Measurements from ENCODE around the gene PTPRCAP.

Gene PTPRCAP

GRCh38 chr11:67410984-67411784 is 26.3 kb downstream of the PTPRCAP start:
- Histone ChIP-seq H3K27ac (ENCODE audit: low read depth, low read length) (no peak overlapping the region), H3K9ac (ENCODE audit: low read depth, low read length) (no peak overlapping the region; the same call in 1 of the 2 replicates), H3K27me3 (ENCODE audit: insufficient read depth, low read length) (peaks cover 20% of the 10 kb centered on the region), H3K9me3 (ENCODE audit: insufficient read depth, low read depth, low read length) (no peaks in the 10 kb centered on the region), H3K36me3 (ENCODE audit: insufficient read depth, low read length) (no peaks in the 10 kb centered on the region), H3K4me3 (ENCODE audit: low read length) (no peak overlapping the region), H3K4me1 (ENCODE audit: insufficient read depth, low read length) (peaks cover 5% of the 10 kb centered on the region; the same call in 1 of the 2 replicates)
- WGBS = 82% methylated on average over 17 of the region's 17 CpGs

- Histone ChIP-seq H3K9ac (ENCODE audit: low read depth, low read length) (no peak overlapping the region; the same call in 1 of the 2 replicates), H3K27ac (ENCODE audit: low read depth, low read length) (no peak overlapping the region), H3K9me3 (ENCODE audit: insufficient read depth, low read depth, low read length) (no peaks in the 10 kb centered on the region), H3K36me3 (ENCODE audit: insufficient read depth, low read length) (no peaks in the 10 kb centered on the region), H3K4me3 (ENCODE audit: low read length) (no peak overlapping the region), H3K27me3 (ENCODE audit: insufficient read depth, low read length) (peaks cover 20% of the 10 kb centered on the region), H3K4me1 (ENCODE audit: insufficient read depth, low read length) (peaks cover 5% of the 10 kb centered on the region; the same call in 1 of the 2 replicates)
- WGBS = 87% methylated on average over 15 of the region's 15 CpGs
Measured at GRCh38 chr11:67410369-67410831, 27.1 kb downstream of the PTPRCAP start.

GRCh38 chr11:67409781-67410368 is 27.6 kb downstream of the PTPRCAP start:
- Histone ChIP-seq H3K36me3 (ENCODE audit: insufficient read depth, low read length) (no peaks in the 10 kb centered on the region), H3K4me1 (ENCODE audit: insufficient read depth, low read length) (peaks cover 5% of the 10 kb centered on the region; the same call in 1 of the 2 replicates), H3K9me3 (ENCODE audit: insufficient read depth, low read depth, low read length) (no peaks in the 10 kb centered on the region), H3K9ac (ENCODE audit: low read depth, low read length) (no peak overlapping the region), H3K4me3 (ENCODE audit: low read length) (no peak overlapping the region), H3K27me3 (ENCODE audit: insufficient read depth, low read length) (peaks cover 15% of the 10 kb centered on the region), H3K27ac (ENCODE audit: low read depth, low read length) (no peak overlapping the region)
- WGBS = 64% methylated on average over 13 of the region's 13 CpGs

GRCh38 chr11:67409261-67409666 is 28.2 kb downstream of the PTPRCAP start:
- Histone ChIP-seq H3K27me3 (ENCODE audit: insufficient read depth, low read length) (peaks cover 9% of the 10 kb centered on the region; the same call in 1 of the 2 replicates), H3K4me1 (ENCODE audit: insufficient read depth, low read length) (peaks cover 5% of the 10 kb centered on the region; the same call in 1 of the 2 replicates), H3K36me3 (ENCODE audit: insufficient read depth, low read length) (no peaks in the 10 kb centered on the region), H3K9ac (ENCODE audit: low read depth, low read length) (no peak overlapping the region), H3K4me3 (ENCODE audit: low read length) (no peak overlapping the region), H3K9me3 (ENCODE audit: insufficient read depth, low read depth, low read length) (no peaks in the 10 kb centered on the region), H3K27ac (ENCODE audit: low read depth, low read length) (no peak overlapping the region)
- WGBS = 92% methylated on average over 24 of the region's 24 CpGs

- no peak overlapping the region for H3K27ac ChIP-seq (ENCODE audit: low read depth, low read length)
- 90% methylated on average over 18 of the region's 18 CpGs for WGBS
- no peaks in the 10 kb centered on the region for H3K36me3 ChIP-seq (ENCODE audit: insufficient read depth, low read length)
- peaks cover 9% of the 10 kb centered on the region; the same call in 1 of the 2 replicates for H3K27me3 ChIP-seq (ENCODE audit: insufficient read depth, low read length)
- H3K4me3 ChIP-seq (ENCODE audit: low read length) = no peak overlapping the region
- no peak overlapping the region for H3K9ac ChIP-seq (ENCODE audit: low read depth, low read length)
- H3K9me3 ChIP-seq (ENCODE audit: insufficient read depth, low read depth, low read length) = no peaks in the 10 kb centered on the region
- peaks cover 5% of the 10 kb centered on the region; the same call in 1 of the 2 replicates for H3K4me1 ChIP-seq (ENCODE audit: insufficient read depth, low read length)
Measured at GRCh38 chr11:67408437-67409200, 28.9 kb downstream of the PTPRCAP start.

GRCh38 chr11:67407688-67408163 is 29.8 kb downstream of the PTPRCAP start:
- Histone ChIP-seq H3K4me3 (ENCODE audit: low read length) (no peak overlapping the region), H3K4me1 (ENCODE audit: insufficient read depth, low read length) (peaks cover 5% of the 10 kb centered on the region; the same call in 1 of the 2 replicates), H3K27me3 (ENCODE audit: insufficient read depth, low read length) (peaks cover 4% of the 10 kb centered on the region; the same call in 1 of the 2 replicates), H3K9ac (ENCODE audit: low read depth, low read length) (no peak overlapping the region), H3K9me3 (ENCODE audit: insufficient read depth, low read depth, low read length) (no peaks in the 10 kb centered on the region), H3K27ac (ENCODE audit: low read depth, low read length) (no peak overlapping the region), H3K36me3 (ENCODE audit: insufficient read depth, low read length) (no peaks in the 10 kb centered on the region)
- 85% methylated on average over 12 of the region's 12 CpGs for WGBS

GRCh38 chr11:67406969-67407687 is 30.4 kb downstream of the PTPRCAP start:
- H3K9me3 ChIP-seq (ENCODE audit: insufficient read depth, low read depth, low read length) = no peaks in the 10 kb centered on the region
- peaks cover 6% of the 10 kb centered on the region; the same call in 1 of the 2 replicates for H3K4me1 ChIP-seq (ENCODE audit: insufficient read depth, low read length)
- 82% methylated on average over 12 of the region's 12 CpGs for WGBS
- H3K9ac ChIP-seq (ENCODE audit: low read depth, low read length) = no peak overlapping the region
- peaks cover 4% of the 10 kb centered on the region; the same call in 1 of the 2 replicates for H3K27me3 ChIP-seq (ENCODE audit: insufficient read depth, low read length)
- no peaks in the 10 kb centered on the region for H3K36me3 ChIP-seq (ENCODE audit: insufficient read depth, low read length)
- no peak overlapping the region for H3K27ac ChIP-seq (ENCODE audit: low read depth, low read length)
- no peak overlapping the region for H3K4me3 ChIP-seq (ENCODE audit: low read length)

- Histone ChIP-seq H3K9ac (ENCODE audit: low read depth, low read length) (no peak overlapping the region), H3K4me1 (ENCODE audit: insufficient read depth, low read length) (peaks cover 9% of the 10 kb centered on the region; the same call in 1 of the 2 replicates), H3K9me3 (ENCODE audit: insufficient read depth, low read depth, low read length) (no peaks in the 10 kb centered on the region), H3K36me3 (ENCODE audit: insufficient read depth, low read length) (no peaks in the 10 kb centered on the region), H3K4me3 (ENCODE audit: low read length) (no peak overlapping the region), H3K27me3 (ENCODE audit: insufficient read depth, low read length) (0 out of 2 replicates have a peak, but pooled peaks cover under 1% of the 10 kb centered on the region), H3K27ac (ENCODE audit: low read depth, low read length) (no peak overlapping the region)
- 91% methylated on average over 18 of the region's 18 CpGs for WGBS
Measured at GRCh38 chr11:67406420-67406968, 31.0 kb downstream of the PTPRCAP start.

- Histone ChIP-seq H3K36me3 (ENCODE audit: insufficient read depth, low read length) (no peaks in the 10 kb centered on the region), H3K9me3 (ENCODE audit: insufficient read depth, low read depth, low read length) (no peaks in the 10 kb centered on the region), H3K9ac (ENCODE audit: low read depth, low read length) (no peak overlapping the region), H3K27me3 (ENCODE audit: insufficient read depth, low read length) (no peaks in the 10 kb centered on the region), H3K27ac (ENCODE audit: low read depth, low read length) (no peak overlapping the region), H3K4me1 (ENCODE audit: insufficient read depth, low read length) (peaks cover 9% of the 10 kb centered on the region; the same call in 1 of the 2 replicates), H3K4me3 (ENCODE audit: low read length) (no peak overlapping the region)
- 92% methylated on average over 9 of the region's 9 CpGs for WGBS
Measured at GRCh38 chr11:67405688-67406339, 31.7 kb downstream of the PTPRCAP start.

- no peak overlapping the region for H3K4me3 ChIP-seq (ENCODE audit: low read length)
Measured at GRCh38 chr11:67405196-67405567, 32.3 kb downstream of the PTPRCAP start.

More at GRCh38 chr11:67405196-67405567, 32.3 kb downstream of the PTPRCAP start:
- H3K36me3 ChIP-seq (ENCODE audit: insufficient read depth, low read length) = peaks cover 6% of the 10 kb centered on the region
- H3K4me1 ChIP-seq (ENCODE audit: insufficient read depth, low read length) = peaks cover 9% of the 10 kb centered on the region; the same call in 1 of the 2 replicates
- WGBS = 94% methylated on average over 6 of the region's 6 CpGs
- no peaks in the 10 kb centered on the region for H3K9me3 ChIP-seq (ENCODE audit: insufficient read depth, low read depth, low read length)
- no peak overlapping the region for H3K9ac ChIP-seq (ENCODE audit: low read depth, low read length)
- H3K27me3 ChIP-seq (ENCODE audit: insufficient read depth, low read length) = no peaks in the 10 kb centered on the region
- H3K27ac ChIP-seq (ENCODE audit: low read depth, low read length) = no peak overlapping the region
